ENCODE measurements around the gene UBR4.

GRCh38 chr1:19101244-19101643, 108.8 kb downstream of the UBR4 start:
- TF ChIP-seq POLR2A (IDR thresholded peaks at IDR 0.05), result no peak
- TF ChIP-seq CTCF (IDR thresholded peaks at IDR 0.05), result no peak
- no peak for TF ChIP-seq POLR2AphosphoS5 (IDR thresholded peaks at IDR 0.05)
